ENCODE data around the gene EIF4A3.

EIF4A3 gene

DNA sequence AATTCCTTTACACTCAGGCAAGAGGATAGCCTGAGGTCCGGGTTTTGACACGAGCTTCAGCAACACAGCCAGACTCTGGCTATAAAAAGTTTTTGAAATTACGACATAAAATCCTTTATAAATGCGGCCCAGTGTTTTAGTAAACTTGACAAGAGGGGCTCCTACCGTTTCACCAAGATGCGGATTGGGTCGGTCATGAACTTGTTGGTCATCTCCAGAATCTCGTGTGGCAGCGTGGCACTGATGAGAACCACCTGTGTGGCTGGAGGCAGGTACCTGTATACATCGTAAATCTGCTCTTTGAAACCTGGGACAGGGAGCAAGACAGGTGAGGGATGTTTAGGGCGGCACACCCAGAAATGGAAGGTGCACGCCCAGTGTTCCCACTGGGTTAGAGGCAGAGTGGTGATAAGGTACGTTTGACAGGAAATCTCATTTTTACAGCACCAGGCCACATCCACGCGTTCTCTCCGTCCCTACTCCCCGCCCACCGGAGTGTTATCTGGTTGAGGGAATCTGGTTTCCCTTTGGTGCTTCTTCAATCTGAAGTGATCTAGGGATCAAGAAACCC, 8.0 kb downstream of the EIF4A3 start:
- Histone ChIP-seq H3K4me3 (no peak overlapping the region), H3K27ac (no peak overlapping the region), H3K9me3 (ENCODE audit: low read depth, low read length) (no peaks in the 10 kb centered on the region), H3K9ac (ENCODE audit: insufficient read length) (no peak overlapping the region), H3K36me3 (ENCODE audit: insufficient read depth, low read length) (peaks cover 98% of the 10 kb centered on the region)
- DNase-seq (ENCODE audit: low read depth, low spot score): no peak
- no peak for TF ChIP-seq EZH2 (IDR thresholded peaks at IDR 0.05)
- TF ChIP-seq POLR2AphosphoS5 (IDR thresholded peaks at IDR 0.05; ENCODE audit: borderline replicate concordance, low read depth, low read length): no peak
- no peak for TF ChIP-seq FOXP2 (optimal IDR thresholded peaks at IDR 0.05; ENCODE audit: control extremely low read depth, extremely low read length, insufficient read depth)

DNA sequence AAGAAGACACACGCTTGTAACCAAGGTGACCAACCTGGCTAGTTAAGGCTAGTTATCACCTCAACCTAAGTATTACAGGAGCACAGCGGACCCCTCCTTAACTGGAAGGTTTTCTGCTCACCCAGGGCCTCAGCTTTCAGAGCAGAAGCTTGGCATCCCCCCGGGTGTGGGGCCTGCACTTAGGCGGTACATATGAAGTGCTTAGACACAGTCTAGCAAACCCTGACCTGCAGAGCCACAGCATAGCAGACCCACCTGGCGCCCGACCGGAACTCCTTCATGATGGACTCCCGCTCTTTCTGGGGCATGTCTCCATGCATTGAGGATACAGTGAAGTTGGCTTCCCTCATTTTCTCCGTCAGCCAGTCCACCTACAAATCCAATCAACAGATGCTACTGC, 9.8 kb downstream of the EIF4A3 start:
- no peak for TF ChIP-seq EZH2 (IDR thresholded peaks at IDR 0.05)
- TF ChIP-seq FOXP2 (optimal IDR thresholded peaks at IDR 0.05; ENCODE audit: control extremely low read depth, extremely low read length, insufficient read depth): no peak
- TF ChIP-seq POLR2AphosphoS5 (IDR thresholded peaks at IDR 0.05; ENCODE audit: borderline replicate concordance, low read depth, low read length): no peak
- H3K27ac ChIP-seq: no peak overlapping the region
- H3K36me3 ChIP-seq (ENCODE audit: insufficient read depth, low read length): peaks cover 91% of the 10 kb centered on the region
- no peak overlapping the region for H3K9ac ChIP-seq (ENCODE audit: insufficient read length)
- DNase-seq (ENCODE audit: low read depth, low spot score): no peak
- no peak overlapping the region for H3K4me3 ChIP-seq
- H3K9me3 ChIP-seq (ENCODE audit: low read depth, low read length): no peaks in the 10 kb centered on the region

DNA sequence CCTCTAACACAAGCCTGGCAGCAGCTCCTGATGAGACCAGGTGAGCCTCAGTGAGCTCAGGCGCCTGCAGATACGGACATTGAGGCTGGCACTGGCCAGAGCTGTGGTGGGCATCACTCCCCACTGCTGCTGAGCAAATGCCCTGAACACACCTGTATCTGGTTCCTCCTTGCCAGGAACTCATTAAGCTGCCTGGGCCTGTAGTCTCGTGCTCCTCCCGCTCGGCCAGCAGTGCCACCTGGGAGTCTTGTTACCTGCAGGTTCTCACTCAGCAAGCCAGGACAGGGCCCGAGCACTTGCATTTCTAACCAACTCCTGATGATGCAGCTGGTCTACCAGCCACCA, 13.3 kb downstream of the EIF4A3 start:
- Histone ChIP-seq H3K9me3 (ENCODE audit: low read depth, low read length) (no peaks in the 10 kb centered on the region), H3K4me3 (no peak overlapping the region), H3K36me3 (ENCODE audit: insufficient read depth, low read length) (peaks cover 56% of the 10 kb centered on the region), H3K27ac (no peak overlapping the region), H3K9ac (ENCODE audit: insufficient read length) (no peak overlapping the region)
- TF ChIP-seq EZH2 (IDR thresholded peaks at IDR 0.05): no peak
- TF ChIP-seq POLR2AphosphoS5 (IDR thresholded peaks at IDR 0.05; ENCODE audit: borderline replicate concordance, low read depth, low read length): no peak
- TF ChIP-seq FOXP2 (optimal IDR thresholded peaks at IDR 0.05; ENCODE audit: control extremely low read depth, extremely low read length, insufficient read depth): no peak
- no peak for DNase-seq (ENCODE audit: low read depth, low spot score)

GRCh38 chr17:80132906-80133625, 13.9 kb downstream of the EIF4A3 start:
- Histone ChIP-seq H3K9ac (ENCODE audit: insufficient read length) (no peak overlapping the region), H3K27ac (no peak overlapping the region), H3K9me3 (ENCODE audit: low read depth, low read length) (no peaks in the 10 kb centered on the region), H3K4me3 (no peak overlapping the region), H3K36me3 (ENCODE audit: insufficient read depth, low read length) (peaks cover 50% of the 10 kb centered on the region)
- no peak for DNase-seq (ENCODE audit: low read depth, low spot score)
- no peak for TF ChIP-seq FOXP2 (optimal IDR thresholded peaks at IDR 0.05; ENCODE audit: control extremely low read depth, extremely low read length, insufficient read depth)
- TF ChIP-seq EZH2 (IDR thresholded peaks at IDR 0.05): no peak
- no peak for TF ChIP-seq POLR2AphosphoS5 (IDR thresholded peaks at IDR 0.05; ENCODE audit: borderline replicate concordance, low read depth, low read length)

- TF ChIP-seq POLR2AphosphoS5 (IDR thresholded peaks at IDR 0.05; ENCODE audit: borderline replicate concordance, low read depth, low read length): 0 out of 2 replicates have a peak, but pooled peaks have one; percentile 30
- no peak for TF ChIP-seq EZH2 (IDR thresholded peaks at IDR 0.05)
- peaks cover 30% of the 10 kb centered on the region for H3K36me3 ChIP-seq (ENCODE audit: insufficient read depth, low read length)
- H3K27ac ChIP-seq: no peak overlapping the region
- no peak for DNase-seq (ENCODE audit: low read depth, low spot score)
- no peak overlapping the region for H3K4me3 ChIP-seq
- no peaks in the 10 kb centered on the region for H3K9me3 ChIP-seq (ENCODE audit: low read depth, low read length)
- H3K9ac ChIP-seq (ENCODE audit: insufficient read length): no peak overlapping the region
Measured at GRCh38 chr17:80130992-80131391, 15.9 kb downstream of the EIF4A3 start.

DNA sequence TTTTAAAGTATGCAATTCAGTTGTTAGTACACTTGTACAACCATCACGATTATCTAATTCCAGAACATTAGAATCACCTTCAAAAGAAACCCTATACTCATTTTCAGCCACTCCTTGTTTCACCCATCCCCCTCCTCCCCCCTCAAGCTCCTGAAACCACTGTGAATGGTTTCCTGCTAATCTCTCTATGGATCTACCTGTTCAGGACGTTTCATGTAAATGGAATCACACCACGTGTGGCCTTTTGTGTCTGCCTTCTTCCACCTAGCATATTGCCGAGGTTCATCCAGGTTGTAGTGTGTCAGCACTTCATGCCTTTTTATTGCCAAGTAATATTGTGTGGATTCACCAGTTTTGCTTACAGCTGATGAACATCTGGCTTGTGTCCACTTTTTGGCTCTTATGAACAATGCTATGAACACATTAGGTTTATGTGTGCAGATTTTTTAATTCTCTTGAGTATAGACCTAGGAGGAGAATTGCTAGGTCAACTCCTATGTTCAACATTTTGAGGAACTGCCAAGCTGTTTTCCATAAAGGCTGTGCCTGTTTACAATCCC, 17.8 kb downstream of the EIF4A3 start:
- Histone ChIP-seq H3K4me3 (no peak overlapping the region), H3K27ac (no peak overlapping the region), H3K36me3 (ENCODE audit: insufficient read depth, low read length) (peaks cover 13% of the 10 kb centered on the region), H3K9me3 (ENCODE audit: low read depth, low read length) (no peaks in the 10 kb centered on the region), H3K9ac (ENCODE audit: insufficient read length) (no peak overlapping the region)
- DNase-seq (ENCODE audit: low read depth, low spot score): no peak
- TF ChIP-seq POLR2AphosphoS5 (IDR thresholded peaks at IDR 0.05; ENCODE audit: borderline replicate concordance, low read depth, low read length) (no peak), FOXP2 (optimal IDR thresholded peaks at IDR 0.05; ENCODE audit: control extremely low read depth, extremely low read length, insufficient read depth) (no peak), EZH2 (IDR thresholded peaks at IDR 0.05) (no peak)

DNA sequence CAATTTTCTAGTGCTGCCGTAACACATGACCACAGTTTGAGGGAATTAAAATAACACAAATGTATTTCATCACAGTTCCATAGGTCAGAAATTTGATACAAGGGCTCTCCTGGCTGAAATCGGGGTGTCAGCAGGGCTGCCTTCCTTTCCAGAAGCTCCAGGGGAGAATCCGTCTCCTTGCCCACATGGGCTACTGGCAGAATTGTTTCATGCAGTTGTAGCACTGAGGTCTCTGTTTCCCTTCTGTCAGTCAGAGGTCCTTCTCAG, 20.5 kb downstream of the EIF4A3 start:
- no peaks in the 10 kb centered on the region for H3K36me3 ChIP-seq (ENCODE audit: insufficient read depth, low read length)
- no peak overlapping the region for H3K9ac ChIP-seq (ENCODE audit: insufficient read length)
- H3K27ac ChIP-seq: no peak overlapping the region
- H3K4me3 ChIP-seq: no peak overlapping the region
- TF ChIP-seq EZH2 (IDR thresholded peaks at IDR 0.05) (no peak), FOXP2 (optimal IDR thresholded peaks at IDR 0.05; ENCODE audit: control extremely low read depth, extremely low read length, insufficient read depth) (no peak), POLR2AphosphoS5 (IDR thresholded peaks at IDR 0.05; ENCODE audit: borderline replicate concordance, low read depth, low read length) (no peak)
- no peaks in the 10 kb centered on the region for H3K9me3 ChIP-seq (ENCODE audit: low read depth, low read length)
- no peak for DNase-seq (ENCODE audit: low read depth, low spot score)

GRCh38 chr17:80125656-80126448, 21.1 kb downstream of the EIF4A3 start:
- DNase-seq (ENCODE audit: low read depth, low spot score): no peak

More at GRCh38 chr17:80125656-80126448, 21.1 kb downstream of the EIF4A3 start:
- no peaks in the 10 kb centered on the region for H3K36me3 ChIP-seq (ENCODE audit: insufficient read depth, low read length)
- TF ChIP-seq POLR2AphosphoS5 (IDR thresholded peaks at IDR 0.05; ENCODE audit: borderline replicate concordance, low read depth, low read length) (no peak), EZH2 (IDR thresholded peaks at IDR 0.05) (no peak), FOXP2 (optimal IDR thresholded peaks at IDR 0.05; ENCODE audit: control extremely low read depth, extremely low read length, insufficient read depth) (no peak)
- H3K27ac ChIP-seq: no peak overlapping the region
- no peak overlapping the region for H3K4me3 ChIP-seq
- H3K9ac ChIP-seq (ENCODE audit: insufficient read length): no peak overlapping the region
- no peaks in the 10 kb centered on the region for H3K9me3 ChIP-seq (ENCODE audit: low read depth, low read length)
